ENCODE results near the gene ORAI3. TPM values are rescaled to one million over a fixed set of nuclear protein-coding genes. Genes with fewer than 3 reads are reported as not detected.

ORAI3 gene
- total and polyA plus RNA-seq, 2 of the 13 experiments (the other 11 are each of a cell fraction or from before 2014, with no cell fraction given) = 11.4 to 32.0 TPM

DNA sequence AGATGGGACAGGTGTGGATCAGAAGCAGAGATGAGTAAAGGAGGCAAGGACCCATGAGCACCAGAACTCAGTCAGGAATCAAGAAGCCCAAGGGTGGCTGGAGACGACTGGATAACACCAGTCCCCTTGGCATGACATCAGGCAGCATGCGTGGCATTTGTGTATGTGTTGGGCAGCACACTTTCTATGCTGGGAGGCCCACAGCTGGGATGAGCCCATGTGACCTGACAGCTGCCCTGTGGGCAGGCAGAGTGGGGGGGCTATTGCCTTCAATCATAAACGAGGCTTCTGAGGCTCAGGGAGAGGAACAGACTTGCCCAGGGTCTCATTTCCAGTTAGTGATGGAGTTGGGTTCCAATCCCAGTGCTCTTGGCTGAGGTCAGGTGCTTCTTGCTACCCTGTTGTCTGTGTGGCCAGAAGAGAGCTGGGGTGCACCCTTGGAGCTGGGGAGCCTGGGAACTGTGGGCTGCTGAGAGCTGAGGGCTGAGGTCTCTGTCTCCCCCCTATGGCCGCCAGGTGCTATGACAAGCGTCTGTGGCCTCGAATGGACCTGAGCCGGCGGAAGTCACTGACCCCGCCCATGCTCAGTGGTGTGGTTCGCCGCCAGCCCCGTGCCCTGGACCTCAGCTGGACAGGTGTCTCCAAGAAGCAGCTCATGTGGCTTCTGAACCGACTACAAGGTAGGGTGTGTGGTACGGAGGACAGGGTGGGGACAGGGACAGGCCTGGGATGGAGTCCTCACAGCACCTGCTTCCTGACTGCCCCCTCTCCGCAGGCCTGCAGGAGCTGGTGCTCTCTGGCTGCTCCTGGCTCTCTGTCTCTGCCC is 7.1 kb upstream of the ORAI3 start (continued):
- TF ChIP-seq SP4 (CRISPR knock-in tag; IDR thresholded peaks at IDR 0.05) (no peak), NCOA5 (CRISPR knock-in tag; IDR thresholded peaks at IDR 0.05) (no peak), DNMT1 (CRISPR knock-in tag; IDR thresholded peaks at IDR 0.05) (no peak; the same call in none of the 2 replicates), ZNF446 (CRISPR knock-in tag; IDR thresholded peaks at IDR 0.05) (no peak), ZNF367 (CRISPR knock-in tag; IDR thresholded peaks at IDR 0.05; ENCODE audit: borderline replicate concordance) (no peak), ZSCAN20 (CRISPR knock-in tag; IDR thresholded peaks at IDR 0.05; ENCODE audit: borderline replicate concordance) (no peak), NFKB2 (CRISPR knock-in tag; IDR thresholded peaks at IDR 0.05; ENCODE audit: borderline replicate concordance) (peak; percentile 81; the same call in 1 of the 2 replicates), ZNF282 (IDR thresholded peaks at IDR 0.05; ENCODE audit: partially characterized antibody) (no peak), MLLT10 (CRISPR knock-in tag; IDR thresholded peaks at IDR 0.05) (no peak), ZFAT (CRISPR knock-in tag; conservative IDR thresholded peaks at IDR 0.05) (no peak), TBP (CRISPR knock-in tag; IDR thresholded peaks at IDR 0.05) (no peak), ZSCAN25 (CRISPR knock-in tag; IDR thresholded peaks at IDR 0.05) (peak; percentile 63; the same call in 1 of the 2 replicates), ZNF552 (CRISPR knock-in tag; IDR thresholded peaks at IDR 0.05; ENCODE audit: borderline replicate concordance) (no peak), SIX4 (CRISPR knock-in tag; IDR thresholded peaks at IDR 0.05) (no peak), RXRA (CRISPR knock-in tag; IDR thresholded peaks at IDR 0.05) (peak; percentile 84)
- TF ChIP-seq, protein P1, sequence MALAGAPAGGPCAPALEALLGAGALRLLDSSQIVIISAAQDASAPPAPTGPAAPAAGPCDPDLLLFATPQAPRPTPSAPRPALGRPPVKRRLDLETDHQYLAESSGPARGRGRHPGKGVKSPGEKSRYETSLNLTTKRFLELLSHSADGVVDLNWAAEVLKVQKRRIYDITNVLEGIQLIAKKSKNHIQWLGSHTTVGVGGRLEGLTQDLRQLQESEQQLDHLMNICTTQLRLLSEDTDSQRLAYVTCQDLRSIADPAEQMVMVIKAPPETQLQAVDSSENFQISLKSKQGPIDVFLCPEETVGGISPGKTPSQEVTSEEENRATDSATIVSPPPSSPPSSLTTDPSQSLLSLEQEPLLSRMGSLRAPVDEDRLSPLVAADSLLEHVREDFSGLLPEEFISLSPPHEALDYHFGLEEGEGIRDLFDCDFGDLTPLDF (CRISPR knock-in tag; IDR thresholded peaks at IDR 0.05) = no peak
- TF ChIP-seq, protein P2, sequence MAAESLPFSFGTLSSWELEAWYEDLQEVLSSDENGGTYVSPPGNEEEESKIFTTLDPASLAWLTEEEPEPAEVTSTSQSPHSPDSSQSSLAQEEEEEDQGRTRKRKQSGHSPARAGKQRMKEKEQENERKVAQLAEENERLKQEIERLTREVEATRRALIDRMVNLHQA (CRISPR knock-in tag; IDR thresholded peaks at IDR 0.05) = no peak
- TF ChIP-seq, protein P3, sequence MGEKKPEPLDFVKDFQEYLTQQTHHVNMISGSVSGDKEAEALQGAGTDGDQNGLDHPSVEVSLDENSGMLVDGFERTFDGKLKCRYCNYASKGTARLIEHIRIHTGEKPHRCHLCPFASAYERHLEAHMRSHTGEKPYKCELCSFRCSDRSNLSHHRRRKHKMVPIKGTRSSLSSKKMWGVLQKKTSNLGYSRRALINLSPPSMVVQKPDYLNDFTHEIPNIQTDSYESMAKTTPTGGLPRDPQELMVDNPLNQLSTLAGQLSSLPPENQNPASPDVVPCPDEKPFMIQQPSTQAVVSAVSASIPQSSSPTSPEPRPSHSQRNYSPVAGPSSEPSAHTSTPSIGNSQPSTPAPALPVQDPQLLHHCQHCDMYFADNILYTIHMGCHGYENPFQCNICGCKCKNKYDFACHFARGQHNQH (CRISPR knock-in tag; IDR thresholded peaks at IDR 0.05) = no peak
- TF ChIP-seq, protein P4, sequence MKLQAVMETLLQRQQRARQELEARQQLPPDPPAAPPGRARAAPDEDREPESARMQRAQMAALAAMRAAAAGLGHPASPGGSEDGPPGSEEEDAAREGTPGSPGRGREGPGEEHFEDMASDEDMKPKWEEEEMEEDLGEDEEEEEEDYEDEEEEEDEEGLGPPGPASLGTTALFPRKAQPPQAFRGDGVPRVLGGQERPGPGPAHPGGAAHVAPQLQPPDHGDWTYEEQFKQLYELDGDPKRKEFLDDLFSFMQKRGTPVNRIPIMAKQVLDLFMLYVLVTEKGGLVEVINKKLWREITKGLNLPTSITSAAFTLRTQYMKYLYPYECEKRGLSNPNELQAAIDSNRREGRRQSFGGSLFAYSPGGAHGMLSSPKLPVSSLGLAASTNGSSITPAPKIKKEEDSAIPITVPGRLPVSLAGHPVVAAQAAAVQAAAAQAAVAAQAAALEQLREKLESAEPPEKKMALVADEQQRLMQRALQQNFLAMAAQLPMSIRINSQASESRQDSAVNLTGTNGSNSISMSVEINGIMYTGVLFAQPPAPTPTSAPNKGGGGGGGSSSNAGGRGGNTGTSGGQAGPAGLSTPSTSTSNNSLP (IDR thresholded peaks at IDR 0.05; ENCODE audit: low read depth, low read length) = no peak
- TF ChIP-seq, protein P5, sequence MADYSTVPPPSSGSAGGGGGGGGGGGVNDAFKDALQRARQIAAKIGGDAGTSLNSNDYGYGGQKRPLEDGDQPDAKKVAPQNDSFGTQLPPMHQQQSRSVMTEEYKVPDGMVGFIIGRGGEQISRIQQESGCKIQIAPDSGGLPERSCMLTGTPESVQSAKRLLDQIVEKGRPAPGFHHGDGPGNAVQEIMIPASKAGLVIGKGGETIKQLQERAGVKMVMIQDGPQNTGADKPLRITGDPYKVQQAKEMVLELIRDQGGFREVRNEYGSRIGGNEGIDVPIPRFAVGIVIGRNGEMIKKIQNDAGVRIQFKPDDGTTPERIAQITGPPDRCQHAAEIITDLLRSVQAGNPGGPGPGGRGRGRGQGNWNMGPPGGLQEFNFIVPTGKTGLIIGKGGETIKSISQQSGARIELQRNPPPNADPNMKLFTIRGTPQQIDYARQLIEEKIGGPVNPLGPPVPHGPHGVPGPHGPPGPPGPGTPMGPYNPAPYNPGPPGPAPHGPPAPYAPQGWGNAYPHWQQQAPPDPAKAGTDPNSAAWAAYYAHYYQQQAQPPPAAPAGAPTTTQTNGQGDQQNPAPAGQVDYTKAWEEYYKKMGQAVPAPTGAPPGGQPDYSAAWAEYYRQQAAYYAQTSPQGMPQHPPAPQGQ (CRISPR knock-in tag; IDR thresholded peaks at IDR 0.05; ENCODE audit: borderline replicate concordance) = no peak
- TF ChIP-seq, protein P6, sequence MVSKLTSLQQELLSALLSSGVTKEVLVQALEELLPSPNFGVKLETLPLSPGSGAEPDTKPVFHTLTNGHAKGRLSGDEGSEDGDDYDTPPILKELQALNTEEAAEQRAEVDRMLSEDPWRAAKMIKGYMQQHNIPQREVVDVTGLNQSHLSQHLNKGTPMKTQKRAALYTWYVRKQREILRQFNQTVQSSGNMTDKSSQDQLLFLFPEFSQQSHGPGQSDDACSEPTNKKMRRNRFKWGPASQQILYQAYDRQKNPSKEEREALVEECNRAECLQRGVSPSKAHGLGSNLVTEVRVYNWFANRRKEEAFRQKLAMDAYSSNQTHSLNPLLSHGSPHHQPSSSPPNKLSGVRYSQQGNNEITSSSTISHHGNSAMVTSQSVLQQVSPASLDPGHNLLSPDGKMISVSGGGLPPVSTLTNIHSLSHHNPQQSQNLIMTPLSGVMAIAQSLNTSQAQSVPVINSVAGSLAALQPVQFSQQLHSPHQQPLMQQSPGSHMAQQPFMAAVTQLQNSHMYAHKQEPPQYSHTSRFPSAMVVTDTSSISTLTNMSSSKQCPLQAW (CRISPR knock-in tag; IDR thresholded peaks at IDR 0.05) = peak; percentile 86; the same call in 1 of the 2 replicates
